ENCODE results near the gene C1orf35. TPM values are rescaled to one million over a fixed set of nuclear protein-coding genes. Genes with fewer than 3 reads are reported as not detected.
A peak's percentile ranks its signal among the peaks of the same experiment; 100 is the strongest.

Gene C1orf35
- polyA plus RNA-seq, 3 donors = 6.9 to 34.2 (median 10.6) TPM

GRCh38 chr1:228058949-228059633 lies 44.0 kb downstream of the C1orf35 start:
- H3K9me3 ChIP-seq (replicated peaks in 1 of 2; ENCODE audit: control insufficient read depth in 1 of 2, insufficient read depth in 1 of 2, low read length in 2 of 2) = peaks cover 8 to 14% of the 10 kb centered on the region in 2 donors
- H4K20me1 ChIP-seq (ENCODE audit: insufficient read depth, low read length) = no peaks in the 10 kb centered on the region
- intact Hi-C loops (cut with micrococcal nuclease) = loop anchor here in 1 of 2 donors (10.0 kb wide), 1 partner anchor 304 kb away; no protein-coding TSS in a partner anchor
- H3K79me2 ChIP-seq (ENCODE audit: insufficient read depth, low read length) = no peaks in the 10 kb centered on the region
- peaks cover 55 to 76% (median 67%) of the 10 kb centered on the region in 3 donors for H3K27me3 Mint-ChIP-seq (ENCODE audit: low read depth in 3 of 3)
- WGBS (ENCODE audit: insufficient coverage) = 13% methylated on average over 64 of the region's 66 CpGs
- no peak for TF ChIP-seq CTCF (IDR thresholded peaks at IDR 0.05)
- peaks cover 0 to 33% (median 19%) of the 10 kb centered on the region in 7 donors for H3K9me3 Mint-ChIP-seq
- peaks cover 38 to 68% of the 10 kb centered on the region in 2 donors for H3K27me3 ChIP-seq (ENCODE audit: control insufficient read depth in 2 of 2, insufficient read depth in 2 of 2, low read length in 2 of 2)
- no peak overlapping the region for H3K27ac ChIP-seq (ENCODE audit: low read depth in 1 of 2, low read length in 2 of 2)
- peak overlapping the region; percentile 38 for H3K9ac ChIP-seq (ENCODE audit: insufficient read depth, low read length, poor library complexity, severe bottlenecking)
- H2AFZ ChIP-seq (ENCODE audit: insufficient read depth, low read depth, low read length, poor library complexity, severe bottlenecking) = peak overlapping the region; percentile 85
- peak overlapping the region; percentile 33 to 77 (median 36) for H3K4me3 ChIP-seq (replicated peaks in 1 of 3; ENCODE audit: low read depth in 2 of 3, low read length in 3 of 3)
- H3K4me1 Mint-ChIP-seq = peaks cover 11% of the 10 kb centered on the region
- DNase-seq = no peak
- peaks cover 3% of the 10 kb centered on the region in 2 donors for H3K36me3 Mint-ChIP-seq
- peaks cover 17 to 22% of the 10 kb centered on the region in 2 donors for H3K4me1 ChIP-seq (ENCODE audit: control insufficient read depth in 1 of 2, insufficient read depth in 2 of 2, low read length in 2 of 2)
- H3K27ac Mint-ChIP-seq = no peak overlapping the region
- H3K4me3 Mint-ChIP-seq = peak overlapping the region; percentile 74
- no peaks in the 10 kb centered on the region for H3K36me3 ChIP-seq (replicated peaks in 1 of 2; ENCODE audit: control insufficient read depth in 1 of 2, insufficient read depth in 2 of 2, low read length in 2 of 2)
- peak overlapping the region; percentile 79 for H3K4me2 ChIP-seq (replicated peaks; ENCODE audit: extremely low read depth, low read length, poor library complexity, severe bottlenecking)

DNA sequence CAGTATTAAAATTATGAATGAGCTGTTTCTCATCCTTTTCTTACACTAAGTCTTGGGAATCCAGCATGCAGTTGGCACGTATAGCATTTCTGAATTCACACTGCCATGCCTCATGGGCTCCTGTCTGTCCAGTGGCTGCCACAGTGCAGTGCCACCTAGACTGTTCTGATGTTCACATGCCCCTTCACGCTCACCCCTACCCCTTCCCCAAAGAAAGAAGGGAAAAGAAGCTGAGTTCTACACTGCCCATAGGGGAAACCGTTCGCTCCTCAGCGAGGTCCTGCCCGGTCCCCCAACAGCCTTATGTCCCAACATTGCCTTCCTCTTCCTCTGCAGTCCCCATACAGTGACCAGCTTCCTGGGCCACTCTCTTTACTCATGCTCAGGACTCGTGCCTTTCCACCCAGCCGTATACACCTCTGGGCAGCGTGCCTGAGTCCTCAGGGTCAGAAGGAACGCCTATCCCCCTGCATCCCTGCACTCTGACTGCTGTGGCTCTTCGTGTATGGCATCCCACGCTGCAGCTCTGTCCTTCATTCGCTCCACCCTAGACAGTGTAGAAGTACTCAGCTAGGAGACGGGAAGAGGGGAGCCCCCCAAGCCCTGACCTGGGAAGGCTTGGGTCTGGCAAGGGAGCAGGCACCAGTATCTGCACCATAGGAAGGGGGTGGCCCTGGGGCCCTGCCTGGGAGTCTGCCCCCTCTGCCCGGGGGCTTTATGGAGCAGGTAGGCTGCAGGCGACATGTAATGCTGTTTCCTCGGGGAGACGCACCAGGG lies 44.8 kb downstream of the C1orf35 start:
- H2AFZ ChIP-seq (ENCODE audit: insufficient read depth, low read depth, low read length, poor library complexity, severe bottlenecking) = no peak overlapping the region
- H3K79me2 ChIP-seq (ENCODE audit: insufficient read depth, low read length) = no peaks in the 10 kb centered on the region
- Mint-ChIP-seq H3K9me3 (peaks cover 0 to 34% (median 19%) of the 10 kb centered on the region in 7 donors), H3K27ac (no peak overlapping the region), H3K36me3 (peaks cover 3% of the 10 kb centered on the region in 2 donors), H3K4me1 (peaks cover 11% of the 10 kb centered on the region), H3K27me3 (ENCODE audit: low read depth in 3 of 3) (peaks cover 55 to 77% (median 70%) of the 10 kb centered on the region in 3 donors), H3K4me3 (peak overlapping the region in 1 of 2 donors; percentile 74)
- intact Hi-C loops (cut with micrococcal nuclease) = loop anchor here in 1 of 2 donors (10.0 kb wide), 1 partner anchor 304 kb away; no protein-coding TSS in a partner anchor
- H3K36me3 ChIP-seq (replicated peaks in 1 of 2; ENCODE audit: control insufficient read depth in 1 of 2, insufficient read depth in 2 of 2, low read length in 2 of 2) = no peaks in the 10 kb centered on the region
- no peak for TF ChIP-seq CTCF (IDR thresholded peaks at IDR 0.05)
- no peak overlapping the region for H3K4me2 ChIP-seq (replicated peaks; ENCODE audit: extremely low read depth, low read length, poor library complexity, severe bottlenecking)
- H3K4me1 ChIP-seq (ENCODE audit: control insufficient read depth in 1 of 2, insufficient read depth in 2 of 2, low read length in 2 of 2) = peaks cover 17 to 22% of the 10 kb centered on the region in 2 donors
- H4K20me1 ChIP-seq (ENCODE audit: insufficient read depth, low read length) = no peaks in the 10 kb centered on the region
- DNase-seq = no peak
- 38% methylated on average over 7 of the region's 18 CpGs for WGBS (ENCODE audit: insufficient coverage)
- H3K4me3 ChIP-seq (replicated peaks in 1 of 3; ENCODE audit: low read depth in 2 of 3, low read length in 3 of 3) = no peak overlapping the region
- H3K9ac ChIP-seq (ENCODE audit: insufficient read depth, low read length, poor library complexity, severe bottlenecking) = no peak overlapping the region
- H3K27ac ChIP-seq (ENCODE audit: low read depth in 1 of 2, low read length in 2 of 2) = no peak overlapping the region
- peaks cover 8 to 14% of the 10 kb centered on the region in 2 donors for H3K9me3 ChIP-seq (replicated peaks in 1 of 2; ENCODE audit: control insufficient read depth in 1 of 2, insufficient read depth in 1 of 2, low read length in 2 of 2)
- peaks cover 38 to 68% of the 10 kb centered on the region in 2 donors for H3K27me3 ChIP-seq (ENCODE audit: control insufficient read depth in 2 of 2, insufficient read depth in 2 of 2, low read length in 2 of 2)

Data from CD14-positive monocyte (primary cell).